ENCODE data around the gene SAXO1. TPM values are rescaled to one million over a fixed set of nuclear protein-coding genes. Genes with fewer than 3 reads are reported as not detected.

Gene SAXO1
- total RNA-seq, 1 experiment from 2014 or later, result not detected

DNA sequence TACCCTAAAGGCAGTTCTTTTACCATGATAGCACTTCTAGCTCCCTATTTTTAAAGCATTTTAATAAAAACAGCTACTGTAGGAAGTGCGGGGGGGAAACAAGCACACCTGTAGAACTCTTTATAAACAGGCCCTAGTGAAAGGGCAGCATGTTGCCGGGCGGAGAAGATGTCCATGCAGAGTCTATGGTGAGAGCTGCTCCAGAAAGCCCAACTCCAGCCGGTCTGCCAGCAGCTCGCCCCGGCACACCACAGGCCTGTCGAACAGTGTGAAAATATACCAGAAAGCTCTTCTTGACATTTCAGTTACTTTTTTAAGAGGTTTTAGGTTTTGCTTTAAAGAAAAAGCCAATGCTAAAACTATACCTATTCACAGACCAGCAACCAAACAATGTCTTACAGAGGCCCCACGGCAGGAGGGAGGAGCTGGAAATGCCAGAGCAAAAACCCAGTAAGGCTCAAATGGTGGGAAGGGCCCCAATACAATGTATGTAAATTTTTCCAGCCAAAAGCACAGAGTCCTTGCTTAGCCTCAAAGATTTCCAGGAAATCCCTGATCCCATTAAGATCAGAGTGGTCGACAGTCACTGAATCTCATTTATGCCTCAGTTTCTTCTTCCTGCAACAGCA lies 121.2 kb downstream of the SAXO1 start:
- no peak for ATAC-seq

GRCh38 chr9:18910916-18911315 lies 122.1 kb downstream of the SAXO1 start:
- no peaks in the 10 kb centered on the region for H3K36me3 ChIP-seq (ENCODE audit: control insufficient read depth, insufficient read depth, low read length)
- no peaks in the 10 kb centered on the region for H3K4me1 ChIP-seq (ENCODE audit: control insufficient read depth, insufficient read depth, low read length)
- H3K27me3 ChIP-seq (ENCODE audit: control insufficient read depth, insufficient read depth, low read length), result no peaks in the 10 kb centered on the region
- in situ Hi-C loops (cut with HindIII; ENCODE audit: low pct_unique_long_range_greater_than_20kb, low sequenced_read_pairs) (no loop called here), intact Hi-C loops (cut with micrococcal nuclease; ENCODE audit: unreplicated experiment) (no loop called here)
- BruUV-seq (replicated peaks), result no TSS peak
- TF ChIP-seq POLR2AphosphoS5 (IDR thresholded peaks at IDR 0.05; ENCODE audit: low read depth, low read length) (no peak), TCF7L2 (IDR thresholded peaks at IDR 0.05; ENCODE audit: low read depth, low read length) (no peak), REST (IDR thresholded peaks at IDR 0.05; ENCODE audit: insufficient read depth in 1 of 2, low read depth in 2 of 2, low read length in 1 of 2) (no peak), SIN3A (IDR thresholded peaks at IDR 0.05; ENCODE audit: borderline replicate concordance, insufficient read depth, low read depth, low read length) (no peak)
- TF ChIP-seq, protein P1, sequence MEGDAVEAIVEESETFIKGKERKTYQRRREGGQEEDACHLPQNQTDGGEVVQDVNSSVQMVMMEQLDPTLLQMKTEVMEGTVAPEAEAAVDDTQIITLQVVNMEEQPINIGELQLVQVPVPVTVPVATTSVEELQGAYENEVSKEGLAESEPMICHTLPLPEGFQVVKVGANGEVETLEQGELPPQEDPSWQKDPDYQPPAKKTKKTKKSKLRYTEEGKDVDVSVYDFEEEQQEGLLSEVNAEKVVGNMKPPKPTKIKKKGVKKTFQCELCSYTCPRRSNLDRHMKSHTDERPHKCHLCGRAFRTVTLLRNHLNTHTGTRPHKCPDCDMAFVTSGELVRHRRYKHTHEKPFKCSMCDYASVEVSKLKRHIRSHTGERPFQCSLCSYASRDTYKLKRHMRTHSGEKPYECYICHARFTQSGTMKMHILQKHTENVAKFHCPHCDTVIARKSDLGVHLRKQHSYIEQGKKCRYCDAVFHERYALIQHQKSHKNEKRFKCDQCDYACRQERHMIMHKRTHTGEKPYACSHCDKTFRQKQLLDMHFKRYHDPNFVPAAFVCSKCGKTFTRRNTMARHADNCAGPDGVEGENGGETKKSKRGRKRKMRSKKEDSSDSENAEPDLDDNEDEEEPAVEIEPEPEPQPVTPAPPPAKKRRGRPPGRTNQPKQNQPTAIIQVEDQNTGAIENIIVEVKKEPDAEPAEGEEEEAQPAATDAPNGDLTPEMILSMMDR (IDR thresholded peaks at IDR 0.05), result no peak
- ChIA-PET POLR2A (no interaction called here), CTCF (no interaction called here)
- no peak overlapping the region for H3K27ac ChIP-seq (ENCODE audit: low read length)
- ATAC-seq (no peak), DNase-seq (ENCODE audit: low read depth, low spot score) (no peak)
- no peak overlapping the region for H3K4me3 ChIP-seq (ENCODE audit: low read depth in 2 of 2, low read length in 2 of 2)
- no peaks in the 10 kb centered on the region for H3K9me3 ChIP-seq (ENCODE audit: control insufficient read depth, insufficient read depth, low read depth, low read length)

More for the DNA sequence above, 121.2 kb downstream of the SAXO1 start:
- BruUV-seq (replicated peaks), result no TSS peak
- TF ChIP-seq REST (IDR thresholded peaks at IDR 0.05; ENCODE audit: insufficient read depth in 1 of 2, low read depth in 2 of 2, low read length in 1 of 2) (no peak), TCF7L2 (IDR thresholded peaks at IDR 0.05; ENCODE audit: low read depth, low read length) (no peak), POLR2AphosphoS5 (IDR thresholded peaks at IDR 0.05; ENCODE audit: low read depth, low read length) (no peak), SIN3A (IDR thresholded peaks at IDR 0.05; ENCODE audit: borderline replicate concordance, insufficient read depth, low read depth, low read length) (no peak)
- TF ChIP-seq, protein P1 (IDR thresholded peaks at IDR 0.05), result no peak
- H3K27me3 ChIP-seq (ENCODE audit: control insufficient read depth, insufficient read depth, low read length), result no peaks in the 10 kb centered on the region
- in situ Hi-C loops (cut with HindIII; ENCODE audit: low pct_unique_long_range_greater_than_20kb, low sequenced_read_pairs), result no loop called here
- intact Hi-C loops (cut with micrococcal nuclease; ENCODE audit: unreplicated experiment), result no loop called here
- H3K4me1 ChIP-seq (ENCODE audit: control insufficient read depth, insufficient read depth, low read length), result no peaks in the 10 kb centered on the region
- H3K27ac ChIP-seq (ENCODE audit: low read length), result no peak overlapping the region
- no peaks in the 10 kb centered on the region for H3K9me3 ChIP-seq (ENCODE audit: control insufficient read depth, insufficient read depth, low read depth, low read length)
- ChIA-PET CTCF (no interaction called here), POLR2A (no interaction called here)
- DNase-seq (ENCODE audit: low read depth, low spot score), result no peak
- no peak overlapping the region for H3K4me3 ChIP-seq (ENCODE audit: low read depth in 2 of 2, low read length in 2 of 2)
- no peaks in the 10 kb centered on the region for H3K36me3 ChIP-seq (ENCODE audit: control insufficient read depth, insufficient read depth, low read length)
